Calu3 (cell line): ENCODE results near the gene RBPJ. TPM values are rescaled to one million over a fixed set of nuclear protein-coding genes. Genes with fewer than 3 reads are reported as not detected.

Experiments used
- BruUV-seq: library from RNA; stranded (reverse); fragments of 400-500 nt; replicated peaks from 2 replicates; lab custom pipeline; 2021; lab: Mats Ljungman, UMichigan
- CTCF ChIA-PET: fragments of 300-600 bp; sonication (Branson Sonifier 250); formaldehyde crosslinking; loops from one replicate; lab custom pipeline; 2022; ENCODE audit warnings: antibody characterized with exemption; lab: Charles Lee
- DNase-seq: peaks from one replicate; pipeline ENCODE4 v3.0.0; 2022
- H3K27ac Mint-ChIP-seq: one replicate; pipeline ENCODE4 v1.8.0; 2022; ENCODE audit warnings: mixed read lengths; ENCODE audit not compliant: unreplicated experiment
- H3K27me3 Mint-ChIP-seq: one replicate; pipeline ENCODE4 v1.8.0; 2022; ENCODE audit warnings: mixed read lengths; ENCODE audit not compliant: unreplicated experiment
- H3K36me3 Mint-ChIP-seq: one replicate; pipeline ENCODE4 v1.8.0; 2022; ENCODE audit warnings: mild to moderate bottlenecking, moderate library complexity, mixed read lengths; ENCODE audit not compliant: insufficient read depth, unreplicated experiment
- H3K4me1 Mint-ChIP-seq: one replicate; pipeline ENCODE4 v1.8.0; 2022; ENCODE audit warnings: mild to moderate bottlenecking, low read depth, mixed read lengths; ENCODE audit not compliant: unreplicated experiment
- H3K4me3 Mint-ChIP-seq: one replicate; pipeline ENCODE4 v1.8.0; 2022; ENCODE audit warnings: mild to moderate bottlenecking, low read depth, moderate library complexity, mixed read lengths; ENCODE audit not compliant: unreplicated experiment
- H3K9me3 Mint-ChIP-seq: one replicate; pipeline ENCODE4 v1.8.0; 2022; ENCODE audit warnings: low read depth, mixed read lengths; ENCODE audit not compliant: unreplicated experiment
- intact Hi-C: fragments of 100-400 bp; cut with micrococcal nuclease; formaldehyde crosslinking; loops from one replicate; pipeline ENCODE4 v1.10.0; 2022; ENCODE audit not compliant: unreplicated experiment
- total RNA-seq: library from RNA; stranded (reverse); gene quantifications from 2 replicates; pipeline ENCODE4 v1.2.3, GENCODE V29; 2022
- TF ChIP-seq, protein P1 (sequence below): fragments of 200-600 bp; IDR thresholded peaks from one replicate; pipeline ENCODE4 v1.8.0; 2022; ENCODE audit warnings: antibody characterized with exemption; ENCODE audit not compliant: unreplicated experiment

The RBPJ gene
- total RNA-seq, 1 experiment from 2014 or later: 56.3 TPM

DNA sequence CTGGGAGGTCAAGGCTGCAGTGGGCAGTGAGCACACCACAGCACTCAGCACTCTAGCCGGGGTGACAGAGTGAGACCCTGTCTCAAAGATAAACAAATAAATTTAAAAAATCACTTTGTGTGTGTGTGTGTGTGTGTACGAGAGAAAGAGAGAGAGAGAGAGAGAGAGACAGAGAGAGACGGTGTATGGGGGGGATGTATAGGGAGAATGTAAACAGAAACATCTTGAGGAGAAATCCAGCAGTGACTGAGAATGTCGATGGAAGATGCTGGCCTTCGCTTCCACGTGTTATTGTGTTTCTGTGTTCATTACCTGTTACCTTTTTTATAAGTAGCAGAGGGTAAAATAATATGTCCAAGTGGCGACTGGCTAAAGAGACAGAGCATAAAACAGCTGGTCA lies 23.6 kb upstream of the RBPJ start:
- intact Hi-C loops: no loop called here
- no TSS peak for BruUV-seq
- no peak overlapping the region for H3K27ac Mint-ChIP-seq
- H3K27me3 Mint-ChIP-seq: no peaks in the 10 kb centered on the region
- DNase-seq: no peak
- H3K9me3 Mint-ChIP-seq: no peaks in the 10 kb centered on the region
- H3K4me3 Mint-ChIP-seq: no peak overlapping the region
- no peaks in the 10 kb centered on the region for H3K36me3 Mint-ChIP-seq
- TF ChIP-seq, protein P1, sequence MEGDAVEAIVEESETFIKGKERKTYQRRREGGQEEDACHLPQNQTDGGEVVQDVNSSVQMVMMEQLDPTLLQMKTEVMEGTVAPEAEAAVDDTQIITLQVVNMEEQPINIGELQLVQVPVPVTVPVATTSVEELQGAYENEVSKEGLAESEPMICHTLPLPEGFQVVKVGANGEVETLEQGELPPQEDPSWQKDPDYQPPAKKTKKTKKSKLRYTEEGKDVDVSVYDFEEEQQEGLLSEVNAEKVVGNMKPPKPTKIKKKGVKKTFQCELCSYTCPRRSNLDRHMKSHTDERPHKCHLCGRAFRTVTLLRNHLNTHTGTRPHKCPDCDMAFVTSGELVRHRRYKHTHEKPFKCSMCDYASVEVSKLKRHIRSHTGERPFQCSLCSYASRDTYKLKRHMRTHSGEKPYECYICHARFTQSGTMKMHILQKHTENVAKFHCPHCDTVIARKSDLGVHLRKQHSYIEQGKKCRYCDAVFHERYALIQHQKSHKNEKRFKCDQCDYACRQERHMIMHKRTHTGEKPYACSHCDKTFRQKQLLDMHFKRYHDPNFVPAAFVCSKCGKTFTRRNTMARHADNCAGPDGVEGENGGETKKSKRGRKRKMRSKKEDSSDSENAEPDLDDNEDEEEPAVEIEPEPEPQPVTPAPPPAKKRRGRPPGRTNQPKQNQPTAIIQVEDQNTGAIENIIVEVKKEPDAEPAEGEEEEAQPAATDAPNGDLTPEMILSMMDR: no peak
- CTCF ChIA-PET: no interaction called here
- H3K4me1 Mint-ChIP-seq: no peaks in the 10 kb centered on the region

DNA sequence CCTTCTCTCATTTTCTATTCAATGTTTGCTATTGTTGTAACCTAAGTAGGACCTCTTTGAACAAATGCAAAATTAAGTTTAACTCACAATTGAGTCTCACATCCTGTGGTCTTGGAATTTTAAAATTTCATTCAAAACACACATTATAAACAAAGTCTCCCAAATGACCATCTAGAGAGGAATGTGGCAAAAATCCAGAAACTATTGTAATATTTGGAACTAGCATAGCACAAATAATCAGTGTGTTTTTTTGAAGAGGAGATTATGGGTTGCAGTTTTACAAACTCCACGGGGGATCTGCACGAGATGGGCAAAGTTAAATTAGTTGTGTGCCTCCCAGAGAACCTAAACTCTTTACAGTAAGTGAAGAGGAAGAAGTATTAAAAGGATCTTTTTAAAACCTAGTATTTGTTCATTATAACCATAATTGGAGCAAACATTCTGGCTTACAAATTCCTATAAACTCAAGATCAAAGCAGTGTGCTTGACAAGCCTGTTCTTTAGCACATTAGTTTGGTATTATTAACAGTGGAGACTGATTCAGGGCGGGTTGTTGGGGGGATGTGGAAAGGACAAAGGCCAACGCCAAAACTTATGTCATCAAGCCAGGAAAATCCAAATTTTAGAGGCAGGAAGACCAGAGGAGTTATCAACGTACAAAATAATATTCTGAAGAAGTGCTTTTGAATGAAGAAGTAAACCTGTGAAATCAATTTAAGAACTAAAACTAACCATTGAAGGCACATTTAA lies 22.4 kb upstream of the RBPJ start:
- no peak overlapping the region for H3K27ac Mint-ChIP-seq
- no peaks in the 10 kb centered on the region for H3K27me3 Mint-ChIP-seq
- no peak overlapping the region for H3K4me3 Mint-ChIP-seq
- BruUV-seq: no TSS peak
- intact Hi-C loops: no loop called here
- no peaks in the 10 kb centered on the region for H3K36me3 Mint-ChIP-seq
- TF ChIP-seq, protein P1: no peak
- H3K9me3 Mint-ChIP-seq: no peaks in the 10 kb centered on the region
- no peak for DNase-seq
- CTCF ChIA-PET: no interaction called here
- no peaks in the 10 kb centered on the region for H3K4me1 Mint-ChIP-seq

DNA sequence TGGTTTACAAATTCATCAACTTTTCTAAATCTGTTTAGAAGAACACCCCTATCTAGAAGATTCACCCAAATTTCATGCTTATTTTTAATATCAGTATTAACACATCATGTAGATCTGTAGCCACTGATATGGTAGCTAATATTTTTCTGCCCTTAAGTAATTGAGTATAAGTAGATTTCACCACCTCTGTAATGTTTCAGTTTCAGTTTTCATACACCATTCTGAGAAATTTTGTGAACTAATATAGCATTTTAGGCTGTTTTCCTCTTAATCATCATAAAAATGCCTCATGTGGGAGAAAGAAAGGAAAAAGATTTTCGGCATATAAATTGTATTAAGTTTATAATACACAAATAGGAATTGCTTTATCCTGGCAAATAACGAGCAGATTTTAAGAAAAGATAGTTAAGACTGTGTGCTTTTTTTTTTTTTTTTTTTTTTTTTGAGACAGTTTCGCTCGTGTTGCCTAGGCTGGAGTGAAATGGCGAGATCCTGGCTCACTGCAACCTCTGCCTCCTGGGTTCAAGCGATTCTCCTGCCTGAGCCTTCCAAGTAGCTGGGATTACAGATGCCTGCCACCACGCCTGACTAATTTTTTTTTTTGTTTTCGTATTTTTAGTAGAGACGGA lies 21.4 kb upstream of the RBPJ start:
- no peaks in the 10 kb centered on the region for H3K9me3 Mint-ChIP-seq
- DNase-seq: no peak
- H3K27ac Mint-ChIP-seq: no peak overlapping the region
- no peaks in the 10 kb centered on the region for H3K27me3 Mint-ChIP-seq
- no peaks in the 10 kb centered on the region for H3K4me1 Mint-ChIP-seq
- intact Hi-C loops: no loop called here
- no peaks in the 10 kb centered on the region for H3K36me3 Mint-ChIP-seq
- BruUV-seq: no TSS peak
- H3K4me3 Mint-ChIP-seq: no peak overlapping the region
- CTCF ChIA-PET: no interaction called here
- TF ChIP-seq, protein P1: no peak

DNA sequence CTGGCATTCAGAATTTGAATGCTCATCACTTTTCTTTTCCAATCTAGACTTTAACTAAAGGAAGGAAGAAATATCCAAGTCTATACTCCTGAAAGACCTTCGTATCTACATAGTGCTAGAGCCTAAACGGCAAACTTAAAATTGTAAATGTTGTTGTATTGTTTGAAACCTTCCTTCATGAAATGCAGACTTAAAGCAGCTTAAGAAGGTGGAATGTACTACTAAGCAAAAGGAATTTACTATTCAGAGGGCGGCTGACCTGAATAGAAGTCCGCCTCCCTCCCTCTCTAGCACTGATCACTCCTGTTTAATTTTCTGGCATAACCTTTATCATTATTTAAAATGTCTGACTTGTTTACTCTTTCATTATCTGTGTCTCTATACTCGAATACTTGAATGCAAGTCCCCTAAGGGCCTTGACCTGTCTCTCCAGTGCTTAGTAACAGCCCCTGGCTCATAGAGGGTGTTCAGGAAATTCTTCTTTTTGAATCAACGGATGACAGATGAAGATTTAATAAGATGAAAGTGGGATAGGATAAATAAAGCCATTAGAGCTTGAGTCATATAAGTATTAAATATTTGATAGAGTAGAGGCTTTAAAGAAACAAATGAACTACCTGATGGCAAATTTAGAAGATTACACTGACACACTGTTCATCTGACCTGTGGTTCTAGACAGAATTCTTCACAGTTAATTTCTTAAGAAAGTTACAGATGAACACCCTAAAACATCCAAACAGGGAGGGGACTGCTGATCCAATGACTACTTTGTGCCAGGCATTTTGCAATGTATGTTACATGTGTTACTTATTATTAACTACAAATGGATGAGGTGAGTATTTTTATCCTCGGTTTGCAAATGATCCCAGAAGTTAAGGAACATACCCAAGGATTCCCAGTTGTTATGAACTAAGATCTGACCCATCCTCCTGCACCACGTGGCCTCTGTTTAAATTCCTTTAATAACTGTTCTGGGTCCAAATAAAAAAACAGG lies 20.2 kb upstream of the RBPJ start:
- no peak for DNase-seq
- H3K9me3 Mint-ChIP-seq: no peaks in the 10 kb centered on the region
- BruUV-seq: no TSS peak
- no peak overlapping the region for H3K4me3 Mint-ChIP-seq
- CTCF ChIA-PET: no interaction called here
- H3K27ac Mint-ChIP-seq: no peak overlapping the region
- intact Hi-C loops: no loop called here
- H3K27me3 Mint-ChIP-seq: no peaks in the 10 kb centered on the region
- H3K4me1 Mint-ChIP-seq: no peaks in the 10 kb centered on the region
- TF ChIP-seq, protein P1: no peak
- no peaks in the 10 kb centered on the region for H3K36me3 Mint-ChIP-seq
